Gastrocnemius medialis (tissue), 4 donors: Measurements from ENCODE around the gene RELCH.

Experiments used
- CTCF ChIP-seq, 5 experiments: fragments of 450-650 bp in 3 of 5; fragments of 200-600 bp in 2 of 5; sonication (generic) in 2 of 5; IDR thresholded peaks in 4 of 5; conservative IDR thresholded peaks in 1 of 5; 1 replicate in 4 of 5; 2 replicates in 1 of 5; pipeline ENCODE4 v1.5.1; 2016 to 2019; ENCODE audit warnings: antibody characterized with exemption in 5 of 5, mild to moderate bottlenecking in 3 of 5, moderate library complexity in 3 of 5
- POLR2A ChIP-seq, 2 donors: fragments of 450-650 bp; IDR thresholded peaks; one replicate each; pipeline ENCODE4 v1.6.1; 2017; ENCODE audit warnings: antibody characterized with exemption in 2 of 2, mild to moderate bottlenecking in 2 of 2, moderate library complexity in 2 of 2

GRCh38 chr18:62277045-62277444 lies 90.0 kb downstream of the RELCH start:
- TF ChIP-seq CTCF (IDR thresholded peaks at IDR 0.05 in 4 of 5, conservative IDR thresholded peaks at IDR 0.05 in 1 of 5) (no peak), POLR2A (IDR thresholded peaks at IDR 0.05) (no peak)
